T-helper 22 cell (primary cell): ENCODE results near the gene RPL15.

Source experiments
- DNase-seq: peaks from one replicate; pipeline ENCODE4 v3.0.0-alpha.2; 2020; ENCODE audit warnings: low read depth

RPL15 gene

DNA sequence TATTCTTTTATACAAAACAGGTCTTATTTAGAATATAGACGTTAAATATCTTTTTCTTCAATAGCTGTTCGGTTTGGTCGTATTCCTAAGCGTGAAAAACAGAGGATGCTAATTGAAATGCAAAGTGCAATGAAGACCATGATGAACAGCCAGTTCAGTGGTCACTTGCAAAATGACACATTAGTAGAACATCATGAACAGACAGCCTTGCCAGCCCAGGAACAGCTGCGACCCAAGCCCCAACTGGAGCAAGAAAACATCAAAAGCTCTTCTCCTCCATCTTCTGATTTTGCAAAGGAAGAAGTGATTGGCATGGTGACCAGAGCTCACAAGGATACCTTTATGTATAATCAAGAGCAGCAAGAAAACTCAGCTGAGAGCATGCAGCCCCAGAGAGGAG is 45.0 kb downstream of the RPL15 start:
- no peak for DNase-seq

DNA sequence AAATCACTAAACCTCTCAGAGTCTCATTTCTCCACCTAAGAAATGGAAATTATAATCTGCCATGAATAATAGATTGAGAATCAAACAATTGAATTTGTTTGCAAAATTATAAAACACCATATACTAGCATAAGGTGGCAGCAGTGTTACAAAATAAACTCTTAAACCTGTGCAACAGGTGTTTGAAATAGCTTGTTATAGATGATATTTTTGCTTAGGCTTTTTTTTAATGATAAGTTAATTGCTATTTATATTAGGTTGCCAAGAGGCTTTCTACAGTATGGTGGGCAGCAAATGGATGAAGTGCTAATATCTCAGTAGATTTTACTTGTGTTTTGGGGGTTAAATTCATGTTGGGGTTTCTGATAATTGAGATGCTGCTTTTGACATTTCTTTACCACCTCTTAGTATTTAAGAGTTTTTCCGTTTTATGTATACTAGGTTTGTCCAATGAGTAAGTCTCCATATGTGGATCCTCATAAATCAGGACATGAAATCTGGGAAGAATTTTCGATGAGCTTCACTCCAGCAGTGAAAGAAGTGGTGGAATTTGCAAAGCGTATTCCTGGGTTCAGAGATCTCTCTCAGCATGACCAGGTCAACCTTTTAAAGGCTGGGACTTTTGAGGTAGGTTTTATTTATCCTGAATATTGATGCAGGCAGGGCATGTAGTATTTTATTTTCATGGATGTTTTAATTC is 47.8 kb downstream of the RPL15 start:
- DNase-seq: no peak

DNA sequence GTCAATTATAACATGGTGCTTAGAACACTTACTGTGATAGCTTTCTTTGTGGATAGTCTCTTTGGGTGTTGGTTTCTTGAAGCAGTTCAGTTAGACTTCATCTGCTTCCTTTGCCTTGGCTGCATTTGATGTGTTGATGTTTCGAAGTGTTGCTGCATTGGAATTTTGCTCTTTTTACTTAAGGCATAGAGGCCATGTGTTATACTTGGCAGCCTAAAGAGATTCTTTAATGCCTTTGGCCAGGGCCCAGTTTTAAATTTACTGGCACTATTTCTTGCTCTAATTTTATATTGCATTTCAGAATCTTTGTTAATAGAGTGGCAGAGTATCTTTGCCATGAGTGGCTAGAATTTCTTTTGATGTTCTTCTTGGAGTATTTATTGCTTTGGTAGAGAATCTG is 49.4 kb downstream of the RPL15 start:
- no peak for DNase-seq

DNA sequence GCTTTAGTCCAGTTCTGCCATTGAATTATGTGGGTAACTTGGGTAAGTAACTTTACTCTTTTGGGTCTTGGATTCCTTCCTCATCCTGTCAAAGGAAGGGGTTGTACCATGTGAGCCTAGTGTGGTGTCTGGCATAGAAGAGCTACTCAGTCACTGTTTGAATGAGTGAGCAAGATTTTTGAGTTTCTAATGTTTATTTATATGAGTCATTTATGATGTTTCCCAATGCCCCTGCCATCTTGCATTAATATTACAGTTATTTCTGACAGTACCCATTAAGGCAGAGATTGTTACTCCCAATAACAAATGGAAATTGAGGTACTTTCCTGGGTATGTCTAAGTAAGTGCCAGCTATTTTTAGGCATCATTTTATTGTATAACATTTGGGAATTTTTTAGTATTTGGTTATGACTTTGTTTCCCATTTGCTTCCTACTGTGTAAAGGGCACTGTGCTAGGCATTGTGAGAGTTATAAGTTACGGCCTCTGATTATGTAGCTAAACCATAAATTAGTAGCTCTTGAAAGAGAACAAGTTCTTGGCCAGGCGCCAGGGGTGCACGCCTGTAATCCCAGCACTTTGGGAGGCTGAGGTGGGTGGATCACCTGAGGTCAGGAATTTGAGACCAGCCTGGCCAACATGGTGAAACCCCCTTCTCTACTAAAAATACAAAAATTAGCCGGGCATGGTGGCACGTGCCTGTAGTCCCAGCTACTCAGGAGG is 51.7 kb downstream of the RPL15 start:
- no peak for DNase-seq

DNA sequence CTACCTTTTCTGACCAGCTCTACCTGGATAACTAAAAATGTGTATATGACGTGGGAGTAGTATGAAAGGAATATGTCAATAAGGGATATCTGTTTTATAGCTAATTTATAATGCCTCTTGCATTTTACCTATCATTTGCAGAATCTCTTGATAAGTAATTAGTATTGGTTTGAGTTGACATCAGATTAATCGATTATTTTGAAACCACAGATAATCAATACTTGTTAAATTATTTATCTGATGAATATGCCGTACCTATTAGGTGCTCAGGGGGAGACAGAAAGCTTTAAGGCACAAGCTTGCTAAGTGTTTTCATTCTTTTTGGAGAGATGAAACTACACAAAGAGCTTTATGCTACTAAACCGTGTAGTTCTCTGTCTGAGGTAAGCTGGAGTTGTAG is 52.5 kb downstream of the RPL15 start:
- no peak for DNase-seq
